Breast epithelium (tissue), 4 donors: Measurements from ENCODE around the gene USP43. TPM values are rescaled to one million over a fixed set of nuclear protein-coding genes. Genes with fewer than 3 reads are reported as not detected.

Experiments
- DNase-seq, 2 donors: peaks; one replicate each; pipeline ENCODE4 v3.0.0-alpha.2; 2019; ENCODE audit warnings: low spot score in 2 of 2
- H3K27ac ChIP-seq, 2 donors: fragments of 200-600 bp; sonication (generic) in 1 of 2; one replicate each; pipeline ENCODE4 v1.5.1; 2016 to 2019; ENCODE audit warnings: mild to moderate bottlenecking in 1 of 2
- H3K27me3 ChIP-seq, 2 donors: fragments of 200-600 bp; sonication (generic) in 1 of 2; one replicate each; pipeline versions ENCODE4 v1.5.1 to v1.6.0; 2017 to 2019; ENCODE audit warnings: control low read depth in 1 of 2, mild to moderate bottlenecking in 1 of 2
- H3K36me3 ChIP-seq: fragments of 200-600 bp; one replicate; pipeline ENCODE4 v1.5.1; 2019
- H3K4me1 ChIP-seq, 2 donors: fragments of 200-600 bp; sonication (generic); one replicate each; pipeline ENCODE4 v1.5.1; 2016 to 2019; ENCODE audit warnings: control low read depth in 1 of 2
- H3K4me3 ChIP-seq, 3 donors: fragments of 200-600 bp; sonication (generic); 1 replicate in 2 of 3; 2 replicates in 1 of 3; pipeline ENCODE4 v1.5.1; 2016 to 2019; ENCODE audit warnings: mild to moderate bottlenecking in 3 of 3, moderate library complexity in 2 of 3
- H3K9me3 ChIP-seq, 2 donors: fragments of 200-600 bp; sonication (generic) in 1 of 2; one replicate each; pipeline ENCODE4 v1.5.1; 2016 to 2019; ENCODE audit warnings: control low read depth in 1 of 2
- CTCF ChIP-seq, 3 donors: fragments of 450-650 bp; IDR thresholded peaks; one replicate each; pipeline ENCODE4 v1.5.1; 2016 to 2017; ENCODE audit warnings: antibody characterized with exemption in 3 of 3, mild to moderate bottlenecking in 3 of 3, moderate library complexity in 3 of 3
- POLR2A ChIP-seq: fragments of 450-650 bp; IDR thresholded peaks from one replicate; pipeline ENCODE4 v1.6.1; 2016; ENCODE audit warnings: antibody characterized with exemption, mild to moderate bottlenecking, moderate library complexity
- POLR2AphosphoS5 ChIP-seq, 3 donors: sonication (generic); formaldehyde crosslinking; IDR thresholded peaks; one replicate each; pipeline ENCODE4 v1.6.1; 2017; ENCODE audit warnings: antibody characterized with exemption in 3 of 3
- intact Hi-C: fragments of 100-400 bp; cut with DNase I; formaldehyde crosslinking; loops from one replicate; pipeline ENCODE4 v1.15.1; 2023; ENCODE audit warnings: low total_unique reads
- total RNA-seq, 3 donors: library from RNA; depleted of rRNA; stranded (reverse); fragments of >200 nt; gene quantifications; one replicate each; pipeline ENCODE4 v1.1.0, GENCODE V29; 2016

USP43 gene
- total RNA-seq, 3 donors from 2014 or later, result 0.32 to 6.1 (median 3.9) TPM

DNA sequence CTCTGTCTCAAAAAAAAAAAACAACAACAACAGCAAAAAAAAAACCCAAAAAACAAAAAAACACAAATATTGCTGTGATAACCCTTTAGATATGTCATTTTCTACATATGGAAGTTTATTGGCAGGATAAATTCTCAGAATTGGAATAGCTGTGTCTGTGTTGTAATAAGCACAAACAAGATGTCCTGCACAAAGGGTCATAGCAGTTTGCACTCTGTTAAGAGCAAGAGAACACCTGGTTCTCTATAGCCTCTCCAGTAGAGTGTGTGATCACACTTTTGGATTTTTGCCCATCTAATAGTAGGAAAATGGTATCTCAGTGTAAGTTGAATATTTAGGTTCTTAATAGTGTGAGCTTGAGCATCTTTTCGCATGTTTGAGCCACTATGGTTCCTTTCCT lies 60.4 kb downstream of the USP43 start:
- no peaks in the 10 kb centered on the region for H3K36me3 ChIP-seq
- no peak for DNase-seq
- no peak overlapping the region for H3K4me3 ChIP-seq
- H3K4me1 ChIP-seq, result no peaks in the 10 kb centered on the region
- intact Hi-C loops, result no loop called here
- no peak overlapping the region for H3K27ac ChIP-seq
- no peaks in the 10 kb centered on the region for H3K9me3 ChIP-seq
- H3K27me3 ChIP-seq, result no peaks in the 10 kb centered on the region
- TF ChIP-seq POLR2A (no peak), POLR2AphosphoS5 (IDR thresholded peaks at IDR 0.05) (no peak), CTCF (IDR thresholded peaks at IDR 0.05) (no peak)

DNA sequence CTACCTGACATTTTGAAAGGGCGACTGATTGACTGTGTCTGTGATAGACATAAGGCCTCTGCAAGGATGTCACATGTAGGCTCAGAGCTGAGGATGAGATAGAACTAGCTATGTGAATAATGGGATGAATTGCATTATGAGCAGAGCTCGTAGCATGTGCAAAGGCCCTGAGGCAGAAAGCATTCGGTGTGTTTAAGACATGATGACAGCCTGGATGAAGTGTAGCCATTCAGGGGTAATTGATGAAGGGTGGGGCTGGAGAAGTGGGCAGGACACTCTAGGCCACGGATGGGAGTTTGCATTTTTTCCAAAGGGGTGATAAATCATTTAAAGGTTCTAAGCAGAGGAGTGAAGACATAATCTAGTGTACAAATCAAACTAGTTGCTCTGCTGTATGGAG lies 62.6 kb downstream of the USP43 start:
- H3K36me3 ChIP-seq, result no peaks in the 10 kb centered on the region
- no peaks in the 10 kb centered on the region for H3K9me3 ChIP-seq
- no peak overlapping the region for H3K27ac ChIP-seq
- H3K4me3 ChIP-seq, result no peak overlapping the region
- H3K4me1 ChIP-seq, result no peaks in the 10 kb centered on the region
- H3K27me3 ChIP-seq, result no peaks in the 10 kb centered on the region
- intact Hi-C loops, result no loop called here
- no peak for DNase-seq
- TF ChIP-seq POLR2A, result no peak

- intact Hi-C loops, result loop anchor here (5.0 kb wide), 1 partner anchor 772 kb away; no protein-coding TSS in a partner anchor
- TF ChIP-seq CTCF (IDR thresholded peaks at IDR 0.05) (no peak), POLR2AphosphoS5 (IDR thresholded peaks at IDR 0.05) (no peak), POLR2A (no peak)
- no peak overlapping the region for H3K27ac ChIP-seq
- H3K36me3 ChIP-seq, result no peaks in the 10 kb centered on the region
- no peaks in the 10 kb centered on the region for H3K4me1 ChIP-seq
- H3K27me3 ChIP-seq, result no peaks in the 10 kb centered on the region
- no peak overlapping the region for H3K4me3 ChIP-seq
- DNase-seq, result no peak
- no peaks in the 10 kb centered on the region for H3K9me3 ChIP-seq
Measured at GRCh38 chr17:9714801-9715200, 69.5 kb downstream of the USP43 start.

GRCh38 chr17:9715503-9716016 lies 70.2 kb downstream of the USP43 start:
- Histone ChIP-seq H3K27ac (no peak overlapping the region), H3K4me1 (no peaks in the 10 kb centered on the region), H3K36me3 (no peaks in the 10 kb centered on the region), H3K27me3 (no peaks in the 10 kb centered on the region), H3K4me3 (no peak overlapping the region), H3K9me3 (no peaks in the 10 kb centered on the region)
- DNase-seq, result no peak
- TF ChIP-seq POLR2AphosphoS5 (IDR thresholded peaks at IDR 0.05) (no peak), POLR2A (no peak), CTCF (IDR thresholded peaks at IDR 0.05) (no peak)
- intact Hi-C loops, result no loop called here

DNA sequence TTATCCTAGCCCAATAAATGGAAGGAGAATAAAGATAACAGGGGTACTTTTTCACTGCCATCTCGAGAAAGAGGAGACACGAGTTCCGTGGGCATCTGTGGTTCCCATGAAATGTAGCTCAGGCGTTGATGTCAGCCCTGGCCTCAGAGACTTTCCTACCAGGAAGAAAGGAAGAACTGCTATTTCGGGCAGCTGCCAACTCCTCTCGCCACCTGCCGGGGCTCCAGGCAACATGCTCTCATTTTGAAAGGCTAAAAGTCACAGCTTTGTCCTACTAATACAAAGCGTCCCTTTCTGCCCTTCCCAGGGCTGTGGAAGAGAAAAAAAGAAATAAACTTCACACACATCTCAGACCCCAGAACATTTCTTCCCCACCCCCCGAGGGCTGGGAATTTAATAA lies 80.3 kb downstream of the USP43 start:
- intact Hi-C loops, result no loop called here

More for the DNA sequence above, 80.3 kb downstream of the USP43 start:
- H3K27ac ChIP-seq, result no peak overlapping the region
- H3K9me3 ChIP-seq, result no peaks in the 10 kb centered on the region
- DNase-seq, result peak in 1 of 2 donors; percentile 33
- H3K27me3 ChIP-seq, result no peaks in the 10 kb centered on the region
- TF ChIP-seq POLR2AphosphoS5 (IDR thresholded peaks at IDR 0.05) (no peak), CTCF (IDR thresholded peaks at IDR 0.05) (peak in 1 of 3 donors; percentile 24), POLR2A (no peak)
- no peaks in the 10 kb centered on the region for H3K4me1 ChIP-seq
- H3K36me3 ChIP-seq, result no peaks in the 10 kb centered on the region
- H3K4me3 ChIP-seq, result no peak overlapping the region
